PC-9 (cell line): Measurements from ENCODE around the gene RCOR3.

Experiments used
- EZH2 ChIP-seq: fragments of 200-600 bp; sonication (generic); IDR thresholded peaks from 2 replicates; pipeline ENCODE4 v1.8.0; 2017; ENCODE audit warnings: antibody characterized with exemption, low read depth
- TF ChIP-seq, protein P1 (sequence below): fragments of 200-600 bp; sonication (generic); conservative IDR thresholded peaks from 2 replicates; pipeline ENCODE4 v1.6.1; 2017; ENCODE audit warnings: mixed run types, antibody characterized with exemption, mild to moderate bottlenecking, moderate library complexity

DNA sequence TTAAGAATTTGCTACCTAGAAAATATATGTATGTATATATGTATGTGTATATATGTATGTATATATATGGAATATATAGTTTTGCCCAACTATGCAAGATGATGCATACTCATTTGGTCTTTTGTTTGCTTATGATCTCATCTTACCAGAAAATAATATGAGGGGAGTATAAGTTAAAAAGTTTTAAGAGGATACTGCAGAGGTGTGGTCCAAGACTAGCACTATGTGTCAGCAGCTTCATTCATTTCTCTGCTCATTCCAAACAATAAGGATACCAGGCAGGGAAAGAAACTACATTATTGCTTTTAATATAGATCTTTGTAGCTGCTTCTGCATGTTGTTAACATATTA is 22.8 kb downstream of the RCOR3 start:
- TF ChIP-seq, protein P1, sequence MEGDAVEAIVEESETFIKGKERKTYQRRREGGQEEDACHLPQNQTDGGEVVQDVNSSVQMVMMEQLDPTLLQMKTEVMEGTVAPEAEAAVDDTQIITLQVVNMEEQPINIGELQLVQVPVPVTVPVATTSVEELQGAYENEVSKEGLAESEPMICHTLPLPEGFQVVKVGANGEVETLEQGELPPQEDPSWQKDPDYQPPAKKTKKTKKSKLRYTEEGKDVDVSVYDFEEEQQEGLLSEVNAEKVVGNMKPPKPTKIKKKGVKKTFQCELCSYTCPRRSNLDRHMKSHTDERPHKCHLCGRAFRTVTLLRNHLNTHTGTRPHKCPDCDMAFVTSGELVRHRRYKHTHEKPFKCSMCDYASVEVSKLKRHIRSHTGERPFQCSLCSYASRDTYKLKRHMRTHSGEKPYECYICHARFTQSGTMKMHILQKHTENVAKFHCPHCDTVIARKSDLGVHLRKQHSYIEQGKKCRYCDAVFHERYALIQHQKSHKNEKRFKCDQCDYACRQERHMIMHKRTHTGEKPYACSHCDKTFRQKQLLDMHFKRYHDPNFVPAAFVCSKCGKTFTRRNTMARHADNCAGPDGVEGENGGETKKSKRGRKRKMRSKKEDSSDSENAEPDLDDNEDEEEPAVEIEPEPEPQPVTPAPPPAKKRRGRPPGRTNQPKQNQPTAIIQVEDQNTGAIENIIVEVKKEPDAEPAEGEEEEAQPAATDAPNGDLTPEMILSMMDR: no peak
- no peak for TF ChIP-seq EZH2
